GM18507 (cell line): ENCODE measurements around the gene RC3H1.
"Not testable (repeated sequence)": the region's sequence is repeated elsewhere in the genome, so short reads cannot be mapped to it uniquely, and the experiment has no call there.

Source experiments
- DNase-seq: peaks from one replicate; pipeline ENCODE4 v3.0.0; 2011; ENCODE audit warnings: low read depth; ENCODE audit not compliant: insufficient read length; ENCODE audit errors: extremely low spot score
- FAIRE-seq: peaks from 2 replicates; lab custom pipeline; 2011; peaks lifted over from hg19 to GRCh38; lab: Jason Lieb, UNC

Gene RC3H1

DNA sequence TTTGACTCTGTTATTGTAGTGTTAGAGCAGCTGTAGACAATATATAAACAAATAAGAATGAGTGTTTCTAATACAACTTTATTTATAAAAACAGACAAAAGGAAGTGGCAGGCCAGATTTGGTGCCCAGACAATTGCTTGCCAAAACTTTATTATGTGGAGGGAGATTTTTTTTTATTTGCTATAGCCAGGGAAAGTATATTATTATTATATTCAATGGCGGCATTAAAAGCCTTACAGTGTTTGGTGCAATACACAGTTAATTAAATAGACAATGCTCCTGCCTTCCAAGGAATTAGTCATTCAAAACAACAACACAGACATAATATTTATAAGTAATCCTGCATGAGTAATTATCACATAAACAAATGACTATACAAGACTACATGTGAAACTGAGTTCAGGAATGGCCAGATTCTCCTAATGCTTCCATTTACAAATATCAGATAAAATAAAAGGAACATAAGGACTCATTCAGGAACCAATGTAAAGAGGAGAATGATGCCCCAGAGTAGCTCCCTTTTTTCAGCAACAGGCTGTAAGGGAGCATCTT lies 10.6 kb upstream of the RC3H1 start:
- DNase-seq = no peak
- FAIRE-seq = no peak

DNA sequence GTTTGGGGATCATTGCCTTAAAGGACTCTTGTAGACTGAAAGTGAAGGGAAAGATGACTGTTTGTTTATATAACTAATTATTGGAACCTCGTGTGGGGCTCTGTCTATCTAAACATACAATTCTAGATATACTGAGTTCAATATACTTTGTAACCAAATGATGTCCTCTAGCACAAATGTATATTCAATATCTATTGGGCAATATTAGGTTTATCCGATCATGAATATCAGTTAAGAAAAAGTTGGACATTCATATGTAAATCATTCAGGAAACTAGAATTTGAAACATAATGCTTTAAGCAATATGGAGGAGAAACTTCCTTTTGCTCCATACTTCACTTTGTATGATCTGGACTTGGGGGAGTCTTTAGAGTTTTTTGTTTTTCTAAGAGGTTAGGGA lies 8.9 kb upstream of the RC3H1 start:
- DNase-seq (no peak), FAIRE-seq (no peak)

DNA sequence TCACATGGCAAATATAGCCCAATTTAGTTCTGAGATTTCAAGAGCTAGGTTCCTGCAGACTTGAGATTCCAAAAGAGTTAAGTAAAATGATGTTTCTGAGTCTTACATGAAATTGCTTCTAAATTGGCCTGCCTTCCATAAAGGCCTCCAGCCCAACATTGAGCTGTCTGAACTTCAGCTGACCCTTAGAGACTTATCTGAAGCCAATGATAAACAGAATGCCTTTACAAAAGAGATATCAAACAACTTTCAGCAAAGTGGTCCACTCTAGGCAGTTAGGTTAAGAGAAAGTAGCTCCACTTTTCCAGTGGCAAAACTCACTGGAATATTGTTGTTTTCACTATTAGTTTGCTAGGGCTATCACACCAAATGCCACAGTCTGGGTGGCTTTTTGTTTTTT lies 6.3 kb upstream of the RC3H1 start:
- no peak for FAIRE-seq
- no peak for DNase-seq

DNA sequence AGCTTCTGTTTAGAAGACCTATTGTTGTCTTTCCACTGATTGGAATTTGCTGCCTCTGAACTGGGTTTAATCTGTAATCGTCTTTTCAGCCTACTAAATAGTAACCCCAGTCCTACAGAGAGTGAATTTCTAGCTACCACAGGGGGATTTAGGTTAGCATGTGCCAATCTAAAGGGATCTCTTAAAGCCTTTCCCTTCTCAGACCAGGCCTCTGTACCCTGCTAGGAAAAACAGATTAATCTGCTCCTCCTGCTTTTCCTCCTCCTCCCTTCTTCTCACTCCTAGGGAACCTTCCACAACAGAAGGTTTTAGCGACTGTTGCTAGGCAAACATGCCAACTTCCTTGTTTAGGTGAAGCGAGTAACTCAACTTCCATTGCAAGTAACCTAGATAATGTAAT lies 1.3 kb upstream of the RC3H1 start:
- FAIRE-seq (no peak), DNase-seq (no peak)

DNA sequence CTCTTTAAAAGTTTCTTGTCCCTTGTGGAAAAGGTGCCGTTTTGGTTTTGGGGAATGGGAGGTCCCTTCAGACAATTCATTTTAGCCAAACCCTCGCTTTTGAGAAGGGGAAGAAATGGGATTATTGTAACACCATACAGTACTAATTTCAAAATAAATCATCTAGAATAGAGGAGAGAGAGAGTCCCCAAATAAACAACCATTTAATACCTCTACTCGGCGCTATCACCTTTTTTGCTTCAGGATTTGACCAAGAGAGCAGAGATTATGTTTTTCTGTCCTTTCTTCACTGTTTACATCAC lies 770 bp upstream of the RC3H1 start:
- DNase-seq = no peak
- FAIRE-seq = no peak

DNA sequence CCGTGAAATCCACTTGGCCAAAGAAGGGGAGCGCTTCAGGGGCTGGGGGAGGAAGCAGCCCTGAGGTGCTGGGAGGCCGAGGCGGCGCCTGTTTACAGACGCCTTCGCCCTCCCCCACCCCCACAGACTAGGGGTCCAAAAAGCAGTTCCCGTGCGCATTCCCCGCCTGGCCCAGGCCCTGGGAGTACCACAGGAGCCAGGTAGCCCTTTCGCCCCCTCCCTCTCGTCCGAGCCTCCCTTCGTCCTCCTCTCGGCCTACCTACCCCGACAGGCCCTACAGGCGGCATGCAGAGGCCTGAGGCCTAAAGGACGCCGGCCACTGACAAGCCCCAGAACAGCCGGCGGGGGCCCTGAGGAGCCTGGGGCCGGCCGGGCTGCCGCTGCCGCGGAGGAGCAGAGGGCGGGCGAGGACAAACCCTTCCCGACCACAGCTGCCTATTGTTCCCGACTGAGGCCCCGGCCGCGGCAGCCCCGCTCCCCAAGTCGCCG lies 522 bp downstream of the RC3H1 start:
- FAIRE-seq (no peak), DNase-seq (no peak)

DNA sequence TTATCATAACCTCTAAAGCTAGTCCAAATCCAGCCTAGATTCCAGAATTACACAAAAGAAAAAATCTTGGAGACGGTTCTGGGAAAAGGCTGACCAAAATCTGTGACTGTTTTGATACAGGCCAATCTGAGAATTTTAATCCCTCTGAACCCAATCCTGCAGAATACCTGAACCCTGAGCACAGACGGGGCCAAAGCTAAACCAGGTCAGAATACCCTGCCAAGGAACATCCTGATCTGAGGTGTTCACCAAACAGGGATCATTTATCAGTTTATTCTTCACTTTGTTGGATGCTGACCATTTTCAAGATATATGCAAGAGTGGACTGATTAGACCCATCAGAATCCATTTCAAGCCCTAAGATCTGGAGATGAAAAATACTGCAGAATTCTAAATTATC lies 3.6 kb downstream of the RC3H1 start:
- FAIRE-seq (no peak), DNase-seq (no peak)

DNA sequence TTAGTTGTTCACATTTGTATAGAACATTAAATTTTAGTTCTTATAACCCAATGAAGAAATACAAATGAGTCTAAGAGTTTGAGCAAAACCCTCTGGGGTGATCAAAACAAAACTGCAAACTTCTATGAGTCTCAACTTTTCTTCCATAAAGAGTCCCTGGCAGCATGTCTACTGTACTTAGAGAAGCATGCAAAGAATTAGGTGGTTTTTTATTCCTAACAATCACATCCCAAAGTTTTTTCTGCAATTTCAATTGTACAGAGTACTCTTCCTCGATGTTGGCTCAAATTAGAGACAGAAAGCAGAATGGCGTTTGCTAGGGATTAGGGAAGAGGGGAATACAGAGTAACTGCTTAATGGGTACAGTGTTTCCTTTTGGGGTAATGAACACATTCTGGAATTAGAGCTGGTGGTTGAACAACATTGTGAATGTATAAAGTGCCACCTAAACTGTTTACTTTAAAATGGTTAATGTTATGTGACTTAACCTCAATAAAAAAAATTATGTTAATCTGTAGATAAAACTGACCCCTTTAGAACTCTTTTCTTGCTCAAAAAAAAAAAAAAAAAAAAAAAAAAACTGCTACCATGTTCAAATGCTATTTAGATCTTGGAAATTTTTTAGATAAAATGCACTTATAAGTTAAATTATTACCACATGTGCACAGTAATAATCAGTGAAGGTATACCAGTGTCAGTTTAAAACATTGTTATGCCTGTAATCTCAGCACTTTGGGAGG lies 4.8 kb downstream of the RC3H1 start:
- DNase-seq = no peak
- no peak for FAIRE-seq

DNA sequence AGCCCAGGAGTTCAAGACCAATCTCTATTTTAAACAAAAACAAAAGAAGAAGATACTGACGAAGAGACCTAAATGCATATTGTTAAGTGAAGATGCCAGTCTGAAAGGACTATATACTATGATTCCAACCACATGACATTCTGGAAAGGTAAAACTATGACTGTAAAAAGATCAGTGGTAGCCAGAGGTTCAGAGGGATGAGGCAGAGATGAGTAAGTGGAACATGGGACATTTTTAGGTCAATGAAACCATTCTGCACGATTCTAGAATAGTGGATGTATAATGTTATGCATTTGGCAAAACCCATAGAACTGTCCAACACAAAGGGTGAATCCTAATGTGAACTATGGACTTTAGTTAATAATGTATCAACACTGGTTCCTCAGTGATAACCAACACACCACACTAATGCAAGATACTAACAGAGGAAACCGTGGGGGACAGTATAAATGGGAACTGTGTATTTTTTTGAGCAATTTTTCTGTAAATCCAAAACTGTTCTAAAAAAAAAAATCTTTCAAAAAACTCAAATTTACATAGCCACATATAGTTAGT lies 8.2 kb downstream of the RC3H1 start:
- FAIRE-seq = no peak
- DNase-seq = no peak

DNA sequence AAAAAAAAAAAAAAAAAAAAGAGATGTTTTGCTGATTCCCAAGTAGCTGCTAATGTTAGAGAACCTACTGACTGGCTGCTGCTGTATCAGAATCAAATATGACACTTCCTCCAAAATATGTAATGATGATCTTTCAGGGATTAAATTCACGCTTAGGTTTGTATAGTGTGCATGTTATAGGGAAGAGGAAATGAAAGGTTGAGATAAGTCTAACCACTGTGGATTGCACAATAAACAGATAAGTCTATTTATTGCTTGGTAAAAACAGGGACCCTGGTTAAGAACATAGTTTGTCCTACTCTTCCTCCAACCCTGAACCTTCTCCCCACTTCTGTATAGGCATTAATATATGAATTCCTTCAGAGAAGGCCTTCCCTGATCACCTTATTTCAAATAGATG lies 13.2 kb downstream of the RC3H1 start:
- FAIRE-seq (no peak), DNase-seq (no peak)

DNA sequence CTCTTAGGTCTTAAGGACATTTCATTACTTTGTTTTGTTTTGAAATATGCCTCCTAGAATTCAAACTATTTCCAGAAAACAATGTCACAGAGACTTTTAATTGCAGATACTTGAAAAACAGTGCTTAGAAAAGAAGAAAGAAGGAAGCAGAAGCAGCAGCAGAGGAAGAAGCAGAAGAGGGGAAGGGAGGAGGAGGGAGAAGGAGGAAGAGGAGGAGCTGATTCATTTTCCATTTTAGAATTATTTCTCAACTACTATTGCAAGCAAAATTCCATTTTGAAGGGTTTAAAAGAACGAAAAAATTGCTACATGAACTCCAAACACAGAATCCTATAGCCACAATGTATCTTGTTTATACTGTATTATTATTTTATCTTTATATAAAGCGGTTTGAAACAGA lies 13.9 kb downstream of the RC3H1 start:
- DNase-seq (no peak), FAIRE-seq (no peak)

DNA sequence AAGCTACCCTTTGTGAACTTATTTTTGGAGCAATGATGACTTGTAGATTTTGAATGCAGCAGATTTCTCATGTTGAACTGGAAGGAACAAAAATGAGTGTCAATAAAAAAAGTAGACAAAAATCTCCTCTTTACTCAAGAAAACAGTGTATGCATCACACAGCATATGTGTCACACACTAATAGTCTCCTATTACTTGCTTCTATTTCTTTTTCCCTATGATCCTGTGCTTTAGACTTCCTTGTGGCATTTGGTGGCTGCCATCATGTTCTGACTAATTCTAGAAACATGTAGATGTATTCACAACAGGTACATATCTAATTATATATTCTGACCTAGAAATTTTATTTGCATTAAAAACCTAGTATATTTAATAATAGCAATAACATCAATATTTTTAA lies 14.3 kb downstream of the RC3H1 start:
- DNase-seq (no peak), FAIRE-seq (no peak)

DNA sequence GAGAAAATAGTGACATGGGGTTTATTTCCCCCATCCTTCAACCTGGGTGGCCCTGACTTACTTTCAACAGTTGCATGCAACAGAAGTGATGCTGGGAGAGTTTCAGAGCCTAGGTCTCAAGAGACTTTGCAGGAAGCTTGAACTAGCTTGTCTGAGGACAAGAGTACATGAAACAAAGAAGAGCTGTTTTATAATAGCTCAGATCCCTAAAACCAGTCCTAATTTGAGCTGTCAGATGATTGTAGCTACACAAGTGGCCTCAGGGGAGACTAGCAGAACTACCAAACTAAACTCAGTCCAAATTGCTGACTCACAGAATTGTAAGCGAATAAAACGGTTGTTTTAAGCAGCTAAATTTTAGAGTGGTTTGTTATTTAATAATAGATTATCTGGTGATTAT lies 17.1 kb downstream of the RC3H1 start:
- peak; percentile 88 for FAIRE-seq

DNA sequence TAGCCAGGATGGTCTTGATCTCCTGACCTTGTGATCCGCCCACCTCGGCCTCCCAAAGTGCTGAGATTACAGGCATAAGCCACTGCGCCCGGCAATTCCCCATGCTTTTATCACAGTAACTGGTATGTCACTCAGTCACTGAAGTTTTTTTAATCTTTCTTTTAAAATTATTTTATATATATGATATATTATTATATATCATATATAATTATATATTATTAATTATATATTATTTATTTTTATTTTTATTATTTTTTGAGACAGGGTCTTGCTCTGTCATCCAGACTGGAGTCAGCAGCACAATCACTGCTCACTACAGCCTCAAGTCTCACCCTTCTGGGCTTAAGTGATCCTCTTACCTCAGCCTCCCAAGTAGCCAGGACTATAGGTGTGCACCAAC lies 18.3 kb downstream of the RC3H1 start:
- FAIRE-seq (no peak), DNase-seq (no peak)

More for the DNA sequence above, 17.1 kb downstream of the RC3H1 start:
- DNase-seq = peak; percentile 54

DNA sequence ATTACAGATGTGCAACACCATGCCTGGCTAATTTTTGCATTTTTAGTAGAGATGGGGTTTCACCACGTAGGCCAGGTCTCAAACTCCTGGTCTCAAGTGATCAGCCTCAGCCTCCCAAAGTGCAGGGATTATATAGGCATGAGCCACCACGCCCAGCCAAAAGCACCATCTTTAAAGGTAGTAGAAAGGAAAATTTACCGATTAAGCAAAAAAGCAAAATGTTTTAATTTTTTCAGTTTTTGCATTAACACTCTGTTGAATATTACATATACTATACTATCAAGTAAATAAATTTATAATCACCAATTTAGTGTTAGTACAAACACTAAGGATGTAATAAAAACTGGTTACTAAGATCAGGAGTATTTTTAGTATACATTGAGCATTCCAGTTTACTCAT lies 20.6 kb downstream of the RC3H1 start:
- DNase-seq (no peak), FAIRE-seq (no peak)

DNA sequence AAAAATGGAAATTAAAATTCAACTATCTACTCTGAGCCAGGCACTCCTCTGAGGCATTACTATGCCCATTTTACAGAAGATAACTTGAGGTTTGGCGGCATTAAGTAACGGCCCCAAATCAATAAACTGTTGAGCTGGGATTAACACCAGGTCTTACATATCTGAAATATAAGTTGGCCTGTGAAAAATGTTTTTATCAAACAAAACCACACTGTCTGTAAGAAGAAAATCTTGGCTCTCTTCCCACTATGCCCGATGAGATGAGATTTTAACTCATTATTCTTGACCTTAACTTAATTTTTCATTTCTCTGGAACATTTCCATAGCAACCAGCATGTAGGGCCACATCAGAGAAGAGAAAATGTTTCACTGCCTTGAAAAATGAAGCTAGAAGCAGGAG lies 21.8 kb downstream of the RC3H1 start:
- FAIRE-seq (no peak), DNase-seq (no peak)

DNA sequence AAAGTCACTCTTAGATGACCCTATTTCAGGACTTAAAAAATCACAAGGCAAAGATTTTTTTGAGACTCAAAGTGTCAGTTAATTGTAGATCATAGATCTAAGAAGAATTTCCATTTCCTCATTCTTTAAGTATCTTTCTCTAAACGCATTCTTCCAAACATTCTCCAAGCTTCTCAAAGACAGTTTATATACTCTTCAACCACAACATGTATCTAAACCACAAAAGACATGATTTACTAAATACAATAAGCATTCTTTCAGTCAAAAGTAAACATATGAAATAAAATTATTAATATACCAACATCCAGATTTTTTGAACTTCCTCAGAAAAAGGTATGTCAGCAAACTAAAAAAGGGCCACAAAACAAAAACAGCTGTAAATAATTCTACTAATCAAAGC lies 24.4 kb downstream of the RC3H1 start:
- no peak for DNase-seq
- FAIRE-seq = no peak

DNA sequence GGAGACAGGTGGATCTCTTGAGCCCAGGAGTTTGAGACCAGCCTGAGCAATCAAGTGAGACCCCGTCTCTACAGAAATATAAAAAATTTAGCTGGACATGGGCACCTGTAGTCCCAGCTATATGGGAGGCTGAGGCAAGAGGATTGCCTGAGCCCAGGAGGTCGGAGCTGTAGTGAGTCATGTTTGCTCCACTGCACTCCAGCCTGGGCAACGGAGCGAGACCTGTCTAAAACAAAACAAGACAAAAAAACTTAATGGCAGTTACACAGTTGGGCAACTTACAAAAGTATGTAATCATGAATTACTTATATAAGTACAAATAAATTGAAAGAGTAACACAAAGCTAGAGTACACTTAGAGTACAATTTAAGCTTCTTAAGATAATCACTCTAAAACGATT lies 25.2 kb downstream of the RC3H1 start:
- FAIRE-seq (no peak), DNase-seq (no peak)

DNA sequence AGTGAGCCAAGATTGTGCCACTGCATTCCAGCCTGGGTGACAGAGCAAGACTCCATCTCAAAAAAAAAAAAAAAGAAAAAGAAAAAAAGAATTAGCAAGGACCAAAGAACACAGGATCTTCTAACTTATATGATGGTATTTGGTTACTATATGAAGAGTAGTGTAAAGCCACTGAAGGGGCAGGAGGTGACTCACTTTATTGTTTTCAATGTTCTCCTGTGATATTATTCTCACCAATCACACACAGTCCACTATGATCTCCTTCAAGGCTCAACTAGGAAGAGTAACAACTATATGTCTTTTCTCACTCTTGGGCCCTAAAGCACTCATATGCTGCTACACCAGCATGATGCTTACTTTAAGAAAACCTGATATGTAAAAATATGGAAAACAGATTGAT lies 26.7 kb downstream of the RC3H1 start:
- no peak for DNase-seq
- no peak for FAIRE-seq

DNA sequence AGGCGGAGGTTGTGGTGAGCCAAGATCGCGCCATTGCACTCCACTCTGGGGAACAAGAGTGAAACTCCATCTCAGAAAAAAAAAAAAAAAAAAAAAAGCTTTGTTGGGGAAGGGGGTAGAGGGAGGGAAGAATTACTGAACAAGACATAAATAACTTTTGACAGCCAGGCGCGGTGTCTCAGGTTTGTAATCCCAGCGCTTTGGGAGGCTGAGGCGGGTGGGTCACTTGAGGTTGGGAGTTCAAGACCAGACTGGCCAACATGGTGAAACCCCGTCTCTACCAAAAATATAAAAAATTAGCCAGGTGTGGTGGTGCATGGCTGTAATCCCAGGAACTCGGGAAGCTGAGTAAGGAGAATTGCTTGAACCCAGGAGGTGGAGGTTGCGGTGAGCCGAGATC lies 28.2 kb downstream of the RC3H1 start:
- FAIRE-seq, DNase-seq: not testable (repeated sequence)

DNA sequence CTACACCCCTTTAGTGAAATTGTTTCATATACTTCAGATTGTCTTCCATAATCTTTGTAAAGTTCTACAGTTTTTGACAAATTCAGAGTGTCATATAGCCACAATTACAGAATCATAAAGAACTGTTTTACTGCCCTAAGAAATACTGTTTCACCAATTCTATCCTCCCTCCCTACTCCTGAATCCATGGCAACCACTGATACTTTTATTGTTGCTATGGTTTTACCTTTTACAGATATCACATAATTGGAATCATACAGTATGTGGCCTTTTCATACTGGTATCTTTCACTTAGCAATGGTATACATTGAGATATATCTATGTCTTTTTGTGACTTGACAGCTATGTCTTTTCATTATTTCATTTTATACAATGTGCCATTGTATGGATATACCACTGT lies 34.1 kb downstream of the RC3H1 start:
- FAIRE-seq (no peak), DNase-seq (no peak)
